Measurements from ENCODE around the gene CCP110. TPM values are rescaled to one million over a fixed set of nuclear protein-coding genes. Genes with fewer than 3 reads are reported as not detected.

The CCP110 gene
- total RNA-seq = 7.6 and 11.3 TPM in 2 replicates

GRCh38 chr16:19523559-19524355 is at the start of gene CCP110:
Gene CCP110 (plus strand): TSS chr16:19523942. CDS start chr16:19527882, 3,940 bp downstream.

GRCh38 chr16:19521471-19522396 is 2.0 kb upstream of the CCP110 start, which contains the start of gene GDE1:
Gene GDE1 (minus strand): TSS chr16:19522098. CDS start chr16:19521964, 134 bp downstream.

DNA sequence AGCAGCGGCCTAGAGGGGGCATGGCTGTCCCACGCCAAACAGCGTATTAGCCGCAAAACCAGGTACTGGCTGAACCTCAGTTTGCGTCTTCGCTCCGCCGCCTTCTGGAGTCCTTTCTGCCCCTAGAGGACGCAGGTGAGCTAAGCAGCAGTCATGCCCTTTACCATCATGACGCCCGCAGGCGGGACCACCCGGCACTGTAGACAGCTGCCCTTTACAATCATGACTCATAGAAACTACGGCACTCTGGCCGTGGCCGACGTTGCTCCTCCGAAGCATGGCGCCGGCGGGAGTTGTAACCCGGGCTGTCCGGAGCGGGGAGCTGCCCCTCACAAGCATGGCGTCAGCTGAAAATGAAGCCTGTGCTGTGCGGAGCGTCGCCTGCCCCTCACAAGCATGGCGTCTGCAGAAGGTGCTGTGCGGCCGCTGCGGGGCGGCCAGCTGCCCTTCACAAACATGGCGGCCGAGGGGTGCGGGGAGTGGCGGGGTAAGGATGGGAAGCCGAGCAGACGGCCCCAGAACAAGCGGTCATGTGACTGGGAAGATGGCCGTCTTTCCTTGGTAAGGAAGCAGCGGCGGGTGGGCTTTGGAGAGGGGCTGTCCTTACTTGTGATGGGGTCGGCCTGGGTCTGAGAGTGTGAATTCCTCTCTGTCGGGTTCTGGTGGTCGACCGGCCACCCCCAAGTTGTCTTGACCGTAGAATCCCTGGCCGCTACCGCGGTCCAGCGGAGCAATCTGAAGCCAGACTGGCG is 31.6 kb downstream of the CCP110 start, which contains the start of gene VPS35L:
Gene VPS35L, plus strand, starts transcription at position 518 of the 752 bp plus-strand sequence. Its CDS starts 27 bp downstream, at position 545.

Other genes starting within 250 kb of the CCP110 start
- not detected in 2 replicates for gene CLEC19A, start 238.2 kb upstream of the CCP110 start, total RNA-seq
- 0.26 TPM in 1 of 2 replicates, not detected in the other for gene TMC5, start 106.1 kb upstream of the CCP110 start, total RNA-seq
- gene GDE1, start 1.8 kb upstream of the CCP110 start, total RNA-seq = 58.6 and 67.8 TPM in 2 replicates
- gene VPS35L, start 31.8 kb downstream of the CCP110 start, total RNA-seq = 40.9 and 43.8 TPM in 2 replicates
- 12.9 and 17.4 TPM in 2 replicates for gene KNOP1, start 194.3 kb downstream of the CCP110 start, total RNA-seq
- gene IQCK, start 194.3 kb downstream of the CCP110 start, total RNA-seq = 4.5 and 20.7 TPM in 2 replicates

All from epithelial cell of alveolus of lung (primary cell).